ELR (cell line): ENCODE results near the gene CLDN1.

ENCODE experiments used
- DNase-seq: peaks from one replicate; pipeline ENCODE4 v3.0.0-alpha.2; 2015; ENCODE audit warnings: low read depth

The CLDN1 gene

GRCh38 chr3:190333961-190334360 lies 11.7 kb upstream of the CLDN1 start:
- DNase-seq, result no peak

GRCh38 chr3:190330936-190331734 lies 8.9 kb upstream of the CLDN1 start:
- DNase-seq, result no peak

- DNase-seq, result no peak
Observed at GRCh38 chr3:190326930-190327329, 4.7 kb upstream of the CLDN1 start.

GRCh38 chr3:190326361-190326760 lies 4.1 kb upstream of the CLDN1 start:
- no peak for DNase-seq

GRCh38 chr3:190325923-190326322 lies 3.7 kb upstream of the CLDN1 start:
- peak; percentile 51 for DNase-seq

GRCh38 chr3:190323246-190323626 lies 990 bp upstream of the CLDN1 start:
- DNase-seq, result no peak

- no peak for DNase-seq
Observed at GRCh38 chr3:190322604-190323245, 479 bp upstream of the CLDN1 start.

GRCh38 chr3:190320594-190321362 lies 1.5 kb downstream of the CLDN1 start:
- DNase-seq, result no peak

GRCh38 chr3:190319660-190320059 lies 2.6 kb downstream of the CLDN1 start:
- peak; percentile 30 for DNase-seq

GRCh38 chr3:190318666-190319065 lies 3.6 kb downstream of the CLDN1 start:
- no peak for DNase-seq

- no peak for DNase-seq
Observed at GRCh38 chr3:190314741-190315140, 7.5 kb downstream of the CLDN1 start.

- no peak for DNase-seq
Observed at GRCh38 chr3:190309414-190309813, 12.8 kb downstream of the CLDN1 start.

GRCh38 chr3:190308154-190308553 lies 14.1 kb downstream of the CLDN1 start:
- DNase-seq, result no peak

GRCh38 chr3:190307164-190307545 lies 15.1 kb downstream of the CLDN1 start:
- no peak for DNase-seq

- DNase-seq, result no peak
Observed at GRCh38 chr3:190306513-190307163, 15.6 kb downstream of the CLDN1 start.

- DNase-seq, result no peak
Observed at GRCh38 chr3:190306026-190306425, 16.2 kb downstream of the CLDN1 start.

- peak; percentile 79 for DNase-seq
Observed at GRCh38 chr3:190305406-190305805, 16.8 kb downstream of the CLDN1 start.

- DNase-seq, result peak; percentile 50
Observed at GRCh38 chr3:190303884-190304283, 18.4 kb downstream of the CLDN1 start.

- DNase-seq, result peak; percentile 62
Observed at GRCh38 chr3:190302212-190302867, 19.9 kb downstream of the CLDN1 start.

GRCh38 chr3:190301591-190301990 lies 20.7 kb downstream of the CLDN1 start:
- peak; percentile 42 for DNase-seq

GRCh38 chr3:190299969-190300368 lies 22.3 kb downstream of the CLDN1 start:
- no peak for DNase-seq

GRCh38 chr3:190294030-190294429 lies 28.2 kb downstream of the CLDN1 start:
- no peak for DNase-seq
